ENCODE results near the gene LDAF1. TPM values are rescaled to one million over a fixed set of nuclear protein-coding genes. Genes with fewer than 3 reads are reported as not detected.
"Not testable (repeated sequence)": the region's sequence is repeated elsewhere in the genome, so short reads cannot be mapped to it uniquely, and the experiment has no call there.

LDAF1 gene
- total RNA-seq = 10 to 100 TPM in 1 of 3 donors, 1 to 10 TPM in 2; 4.6 to 12.9 (median 5.9) TPM
- 10.1 TPM for total RNA-seq (2013)

GRCh38 chr16:21158208-21159110 lies at the start of gene LDAF1:
Gene LDAF1 (plus strand): TSS chr16:21158674. CDS start chr16:21161183, 2,509 bp downstream.
- Mint-ChIP-seq H3K4me3 (peak within 1 kb of the TSS; percentile 93), H3K36me3 (no peaks in the 10 kb centered on the region), H3K27ac (peak within 1 kb of the TSS in 1 of 2 donors; percentile 77), H3K9me3 (no peaks in the 10 kb centered on the region), H3K27me3 (ENCODE audit: low read depth in 2 of 2) (no peaks in the 10 kb centered on the region), H3K4me1 (peaks cover 11 to 17% of the 10 kb centered on the region in 2 donors)
- intact Hi-C loops (cut with micrococcal nuclease) = no loop called here
- peaks cover 20% of the 10 kb centered on the region for H3K4me1 ChIP-seq (ENCODE audit: control insufficient read depth, insufficient read depth, low read length)
- H3K27me3 ChIP-seq (ENCODE audit: control insufficient read depth, insufficient read depth, low read length) = no peaks in the 10 kb centered on the region
- H3K27ac ChIP-seq (ENCODE audit: low read length) = peak within 1 kb of the TSS; percentile 13
- under 1% methylated on average over 58 of the region's 59 CpGs for WGBS (ENCODE audit: insufficient coverage)
- no peaks in the 10 kb centered on the region for H3K9me3 ChIP-seq (ENCODE audit: control insufficient read depth, insufficient read depth, low read length)
- peak within 1 kb of the TSS; percentile 75 for H3K4me3 ChIP-seq (ENCODE audit: low read length)
- DNase-seq (peak; percentile 64 to 84), ATAC-seq (peak; percentile 94 to 98 (median 97))
- no peaks in the 10 kb centered on the region for H3K36me3 ChIP-seq (ENCODE audit: control insufficient read depth, insufficient read depth, low read length)
- no peak for TF ChIP-seq CTCF (IDR thresholded peaks at IDR 0.05)

- H3K4me3 ChIP-seq (ENCODE audit: low read length); intact Hi-C loops (cut with micrococcal nuclease): not testable (repeated sequence)
These were observed 42.9 kb upstream of the LDAF1 start for GRCh38 chr16:21115551-21115950.

GRCh38 chr16:21116148-21116693 lies 42.3 kb upstream of the LDAF1 start:
- intact Hi-C loops (cut with micrococcal nuclease) = no loop called here
- peaks cover 6 to 10% of the 10 kb centered on the region in 2 donors for H3K4me1 Mint-ChIP-seq
- peak overlapping the region in 1 of 2 donors; percentile 25 for H3K27ac Mint-ChIP-seq
- no peaks in the 10 kb centered on the region for H3K9me3 ChIP-seq (ENCODE audit: control insufficient read depth, insufficient read depth, low read length)
- TF ChIP-seq CTCF (IDR thresholded peaks at IDR 0.05) = no peak
- H3K9me3 Mint-ChIP-seq = no peaks in the 10 kb centered on the region
- no peak overlapping the region for H3K27ac ChIP-seq (ENCODE audit: low read length)
- no peak overlapping the region for H3K4me3 ChIP-seq (ENCODE audit: low read length)
- H3K27me3 ChIP-seq (ENCODE audit: control insufficient read depth, insufficient read depth, low read length) = no peaks in the 10 kb centered on the region
- no peaks in the 10 kb centered on the region for H3K36me3 ChIP-seq (ENCODE audit: control insufficient read depth, insufficient read depth, low read length)
- peaks cover 0 to 5% of the 10 kb centered on the region in 2 donors for H3K27me3 Mint-ChIP-seq (ENCODE audit: low read depth in 2 of 2)
- DNase-seq (peak in 1 of 2 donors; percentile 14), ATAC-seq (no peak)
- no peaks in the 10 kb centered on the region for H3K36me3 Mint-ChIP-seq
- H3K4me3 Mint-ChIP-seq = peak overlapping the region; percentile 74
- H3K4me1 ChIP-seq (ENCODE audit: control insufficient read depth, insufficient read depth, low read length) = no peaks in the 10 kb centered on the region
- 38% methylated on average over 12 of the region's 13 CpGs for WGBS (ENCODE audit: insufficient coverage)

More at GRCh38 chr16:21115551-21115950, 42.9 kb upstream of the LDAF1 start:
- H3K27me3 Mint-ChIP-seq (ENCODE audit: low read depth in 2 of 2); H3K4me1 Mint-ChIP-seq; H3K9me3 ChIP-seq (ENCODE audit: control insufficient read depth, insufficient read depth, low read length); H3K4me3 Mint-ChIP-seq; H3K27me3 ChIP-seq (ENCODE audit: control insufficient read depth, insufficient read depth, low read length); H3K36me3 ChIP-seq (ENCODE audit: control insufficient read depth, insufficient read depth, low read length); H3K27ac Mint-ChIP-seq; H3K4me1 ChIP-seq (ENCODE audit: control insufficient read depth, insufficient read depth, low read length); ATAC-seq; DNase-seq; H3K9me3 Mint-ChIP-seq; H3K27ac ChIP-seq (ENCODE audit: low read length); H3K36me3 Mint-ChIP-seq: not testable (repeated sequence)
- WGBS (ENCODE audit: insufficient coverage) = 97% methylated on average over 3 of the region's 4 CpGs

GRCh38 chr16:21117567-21117966 lies 40.9 kb upstream of the LDAF1 start:
- Histone ChIP-seq H3K4me3 (ENCODE audit: low read length) (no peak overlapping the region), H3K4me1 (ENCODE audit: control insufficient read depth, insufficient read depth, low read length) (no peaks in the 10 kb centered on the region), H3K36me3 (ENCODE audit: control insufficient read depth, insufficient read depth, low read length) (no peaks in the 10 kb centered on the region), H3K27ac (ENCODE audit: low read length) (no peak overlapping the region), H3K9me3 (ENCODE audit: control insufficient read depth, insufficient read depth, low read length) (no peaks in the 10 kb centered on the region), H3K27me3 (ENCODE audit: control insufficient read depth, insufficient read depth, low read length) (no peaks in the 10 kb centered on the region)
- H3K36me3 Mint-ChIP-seq = no peaks in the 10 kb centered on the region
- no peak for TF ChIP-seq CTCF (IDR thresholded peaks at IDR 0.05)
- intact Hi-C loops (cut with micrococcal nuclease) = no loop called here
- H3K4me1 Mint-ChIP-seq = peaks cover 6 to 10% of the 10 kb centered on the region in 2 donors
- H3K4me3 Mint-ChIP-seq = no peak overlapping the region
- DNase-seq (no peak), ATAC-seq (no peak)
- no peaks in the 10 kb centered on the region for H3K27me3 Mint-ChIP-seq (ENCODE audit: low read depth in 2 of 2)
- no peaks in the 10 kb centered on the region for H3K9me3 Mint-ChIP-seq
- no peak overlapping the region for H3K27ac Mint-ChIP-seq
- 93% methylated on average over 4 of the region's 4 CpGs for WGBS (ENCODE audit: insufficient coverage)
